Measurements from ENCODE around the gene SLC6A16.
"Not testable (repeated sequence)": the region's sequence is repeated elsewhere in the genome, so short reads cannot be mapped to it uniquely, and the experiment has no call there.

DNA sequence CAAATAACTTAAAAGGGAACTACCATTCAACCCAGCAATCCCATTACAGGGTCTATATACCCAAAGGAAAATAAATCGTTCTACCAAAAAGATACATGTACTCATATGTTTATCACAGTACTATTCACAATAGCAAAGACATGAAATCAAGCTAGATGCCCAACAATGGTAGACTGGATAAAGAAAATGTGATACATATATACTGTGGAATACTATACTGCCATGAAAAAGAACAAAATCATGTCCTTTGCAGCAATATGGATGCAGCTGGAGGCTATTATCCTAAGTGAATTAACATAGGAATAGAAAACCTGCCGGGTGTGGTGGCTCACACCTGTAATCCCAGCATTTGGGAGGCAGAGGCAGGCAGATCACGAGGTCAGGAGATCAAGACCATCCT is 26.3 kb downstream of the SLC6A16 start:
- TF ChIP-seq, protein P1, sequence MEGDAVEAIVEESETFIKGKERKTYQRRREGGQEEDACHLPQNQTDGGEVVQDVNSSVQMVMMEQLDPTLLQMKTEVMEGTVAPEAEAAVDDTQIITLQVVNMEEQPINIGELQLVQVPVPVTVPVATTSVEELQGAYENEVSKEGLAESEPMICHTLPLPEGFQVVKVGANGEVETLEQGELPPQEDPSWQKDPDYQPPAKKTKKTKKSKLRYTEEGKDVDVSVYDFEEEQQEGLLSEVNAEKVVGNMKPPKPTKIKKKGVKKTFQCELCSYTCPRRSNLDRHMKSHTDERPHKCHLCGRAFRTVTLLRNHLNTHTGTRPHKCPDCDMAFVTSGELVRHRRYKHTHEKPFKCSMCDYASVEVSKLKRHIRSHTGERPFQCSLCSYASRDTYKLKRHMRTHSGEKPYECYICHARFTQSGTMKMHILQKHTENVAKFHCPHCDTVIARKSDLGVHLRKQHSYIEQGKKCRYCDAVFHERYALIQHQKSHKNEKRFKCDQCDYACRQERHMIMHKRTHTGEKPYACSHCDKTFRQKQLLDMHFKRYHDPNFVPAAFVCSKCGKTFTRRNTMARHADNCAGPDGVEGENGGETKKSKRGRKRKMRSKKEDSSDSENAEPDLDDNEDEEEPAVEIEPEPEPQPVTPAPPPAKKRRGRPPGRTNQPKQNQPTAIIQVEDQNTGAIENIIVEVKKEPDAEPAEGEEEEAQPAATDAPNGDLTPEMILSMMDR (IDR thresholded peaks at IDR 0.05) = not testable (repeated sequence)
- not testable (repeated sequence) for TF ChIP-seq POLR2A (IDR thresholded peaks at IDR 0.05)

Data from heart left ventricle (tissue), 13 donors.